Lower lobe of right lung (tissue), 2 donors: Measurements from ENCODE around the gene MCM9. TPM values are rescaled to one million over a fixed set of nuclear protein-coding genes. Genes with fewer than 3 reads are reported as not detected.

Source experiments
- ATAC-seq, 2 donors: fragments of 200-7000 bp; cut with Tn5 transposase; one replicate each; pipeline ENCODE4 v1.9.1; 2020 to 2022; ENCODE audit warnings: mild to moderate bottlenecking in 2 of 2, moderate library complexity in 2 of 2
- DNase-seq: peaks from one replicate; pipeline ENCODE4 v3.0.0-alpha.2; 2020
- H3K27ac ChIP-seq: fragments of 200-600 bp; one replicate; pipeline ENCODE4 v1.8.0; 2022
- H3K27me3 ChIP-seq: fragments of 200-600 bp; one replicate; pipeline ENCODE4 v1.8.0; 2022; ENCODE audit warnings: low read depth
- H3K36me3 ChIP-seq: fragments of 200-600 bp; one replicate; pipeline ENCODE4 v1.8.0; 2022; ENCODE audit warnings: mild to moderate bottlenecking
- H3K4me1 ChIP-seq: fragments of 200-600 bp; one replicate; pipeline ENCODE4 v1.8.0; 2022
- H3K4me3 ChIP-seq: fragments of 200-600 bp; one replicate; pipeline ENCODE4 v1.8.0; 2022; ENCODE audit warnings: mild to moderate bottlenecking
- H3K9me3 ChIP-seq: fragments of 200-600 bp; one replicate; pipeline ENCODE4 v1.8.0; 2022
- CTCF ChIP-seq: fragments of 200-600 bp; IDR thresholded peaks from one replicate; pipeline ENCODE4 v1.8.0; 2022; ENCODE audit warnings: antibody characterized with exemption, mild to moderate bottlenecking
- intact Hi-C: fragments of 100-400 bp; cut with DNase I; formaldehyde crosslinking; loops from one replicate; pipeline ENCODE4 v1.11.0; 2022
- total RNA-seq: library from RNA; stranded (reverse); fragmentation: NEBNext Ultra II Directional; extraction: Animal tissue kit (Norgen Biotek cat#: 25700); gene quantifications from one replicate; pipeline ENCODE4 v1.2.1, GENCODE V29; 2021
- donor health status: DM: no; HTN: yes; CAD: no; lungs with severe emphysema.

Gene MCM9
- total RNA-seq, 1 donor from 2014 or later: 23.6 TPM

GRCh38 chr6:118865100-118865391 is 69.9 kb downstream of the MCM9 start:
- ATAC-seq (no peak), DNase-seq (no peak)
- Histone ChIP-seq H3K9me3 (peaks cover 3% of the 10 kb centered on the region), H3K4me1 (peaks cover 15% of the 10 kb centered on the region), H3K36me3 (no peaks in the 10 kb centered on the region), H3K27ac (peak overlapping the region; percentile 8), H3K4me3 (no peak overlapping the region), H3K27me3 (no peaks in the 10 kb centered on the region)
- TF ChIP-seq CTCF: no peak
- intact Hi-C loops: no loop called here

- H3K4me1 ChIP-seq: peaks cover 12% of the 10 kb centered on the region
- TF ChIP-seq CTCF: no peak
- no peak overlapping the region for H3K4me3 ChIP-seq
- peak overlapping the region; percentile 8 for H3K27ac ChIP-seq
- H3K27me3 ChIP-seq: no peaks in the 10 kb centered on the region
- intact Hi-C loops: no loop called here
- DNase-seq (no peak), ATAC-seq (peak; percentile 43 to 68)
- H3K36me3 ChIP-seq: no peaks in the 10 kb centered on the region
- H3K9me3 ChIP-seq: no peaks in the 10 kb centered on the region
These were observed 70.4 kb downstream of the MCM9 start for GRCh38 chr6:118864341-118865099.

- H3K27me3 ChIP-seq: no peaks in the 10 kb centered on the region
- no peak overlapping the region for H3K4me3 ChIP-seq
- no peak overlapping the region for H3K27ac ChIP-seq
- no peak for DNase-seq
- no peaks in the 10 kb centered on the region for H3K36me3 ChIP-seq
- H3K4me1 ChIP-seq: peaks cover 12% of the 10 kb centered on the region
- no peak for TF ChIP-seq CTCF
- ATAC-seq: no peak
- intact Hi-C loops: no loop called here
- no peaks in the 10 kb centered on the region for H3K9me3 ChIP-seq
These were observed 72.5 kb downstream of the MCM9 start for GRCh38 chr6:118862443-118862842.

DNA sequence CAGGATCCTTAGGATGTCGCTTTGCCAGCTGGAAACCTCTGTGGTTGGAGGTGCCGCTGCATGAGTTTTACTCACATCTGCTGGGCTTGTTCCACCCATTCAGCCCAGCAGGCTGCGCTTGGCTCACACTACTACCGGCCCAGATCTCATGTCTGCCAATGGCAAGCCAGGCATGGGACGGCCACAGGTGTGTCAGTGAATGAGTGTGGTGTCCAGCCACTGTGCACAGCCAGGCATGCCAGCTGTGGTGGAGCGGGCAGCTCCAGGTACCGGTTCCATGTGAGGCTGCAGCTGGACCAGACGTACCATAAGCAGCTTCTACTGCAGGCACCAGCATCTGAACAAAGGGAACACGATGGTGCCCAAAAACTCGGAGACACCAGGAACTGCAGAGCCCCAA is 74.1 kb downstream of the MCM9 start:
- H3K36me3 ChIP-seq: no peaks in the 10 kb centered on the region
- H3K27ac ChIP-seq: no peak overlapping the region
- no peak for ATAC-seq
- H3K4me1 ChIP-seq: peaks cover 12% of the 10 kb centered on the region
- H3K4me3 ChIP-seq: no peak overlapping the region
- no peak for DNase-seq
- no peaks in the 10 kb centered on the region for H3K27me3 ChIP-seq
- intact Hi-C loops: no loop called here
- H3K9me3 ChIP-seq: no peaks in the 10 kb centered on the region
- no peak for TF ChIP-seq CTCF

GRCh38 chr6:118860363-118860762 is 74.6 kb downstream of the MCM9 start:
- Histone ChIP-seq H3K9me3 (no peaks in the 10 kb centered on the region), H3K4me3 (no peak overlapping the region), H3K27ac (no peak overlapping the region), H3K36me3 (no peaks in the 10 kb centered on the region), H3K4me1 (peaks cover 11% of the 10 kb centered on the region), H3K27me3 (no peaks in the 10 kb centered on the region)
- no peak for ATAC-seq
- TF ChIP-seq CTCF: no peak
- DNase-seq: no peak
- intact Hi-C loops: no loop called here
